Astrocyte (in vitro differentiated cells and primary cell): ENCODE data around the gene PATE4. TPM values are rescaled to one million over a fixed set of nuclear protein-coding genes. Genes with fewer than 3 reads are reported as not detected.

ENCODE experiments used
- DNase-seq: peaks from one replicate; pipeline ENCODE4 v3.0.0-alpha.2; 2010; ENCODE audit warnings: low read depth
- FAIRE-seq: peaks from 2 replicates; lab custom pipeline; 2011; peaks lifted over from hg19 to GRCh38; lab: Jason Lieb, UNC
- H2AFZ ChIP-seq: 2 replicates; pipeline ENCODE4 v1.6.0; 2012; ENCODE audit warnings: low read depth, low read length, inconsistent platforms
- H3K27ac ChIP-seq: 2 replicates; pipeline ENCODE4 v1.5.1; 2011; ENCODE audit warnings: low read depth, low read length, inconsistent platforms
- H3K27me3 ChIP-seq: 2 replicates; pipeline ENCODE4 v1.6.0; 2011; ENCODE audit warnings: low read length, inconsistent platforms; ENCODE audit not compliant: insufficient read depth
- H3K36me3 ChIP-seq: 2 replicates; pipeline ENCODE4 v1.5.1; 2011; ENCODE audit warnings: low read length, inconsistent platforms; ENCODE audit not compliant: insufficient read depth
- H3K4me1 ChIP-seq: 2 replicates; pipeline ENCODE4 v1.5.1; 2011; ENCODE audit warnings: low read length, inconsistent platforms; ENCODE audit not compliant: insufficient read depth
- H3K4me2 ChIP-seq: 2 replicates; pipeline ENCODE4 v1.6.0; 2012; ENCODE audit warnings: low read length, inconsistent platforms
- H3K4me3 ChIP-seq: 2 replicates; pipeline ENCODE4 v1.5.1; 2011; ENCODE audit warnings: low read depth, mild to moderate bottlenecking, low read length, inconsistent platforms; ENCODE audit not compliant: insufficient read depth
- H3K79me2 ChIP-seq: 2 replicates; pipeline ENCODE4 v1.6.0; 2012; ENCODE audit warnings: mild to moderate bottlenecking, low read length, inconsistent platforms; ENCODE audit not compliant: insufficient read depth
- H3K9ac ChIP-seq: 2 replicates; pipeline ENCODE4 v1.6.0; 2012; ENCODE audit warnings: mild to moderate bottlenecking, low read length, inconsistent platforms
- H3K9me3 ChIP-seq: 2 replicates; pipeline ENCODE4 v1.5.1; 2012; ENCODE audit warnings: low read depth, mild to moderate bottlenecking, low read length, inconsistent platforms; ENCODE audit not compliant: insufficient read depth
- H4K20me1 ChIP-seq: 2 replicates; pipeline ENCODE4 v1.6.0; 2012; ENCODE audit warnings: low read length, inconsistent platforms; ENCODE audit not compliant: insufficient read depth
- H3K27ac Mint-ChIP-seq: one replicate; pipeline ENCODE4 v1.8.0; 2021; ENCODE audit warnings: mild to moderate bottlenecking, mixed read lengths; ENCODE audit not compliant: unreplicated experiment
- H3K27me3 Mint-ChIP-seq: one replicate; pipeline ENCODE4 v1.8.0; 2021; ENCODE audit warnings: low read depth, mixed read lengths; ENCODE audit not compliant: unreplicated experiment
- H3K36me3 Mint-ChIP-seq: one replicate; pipeline ENCODE4 v1.8.0; 2021; ENCODE audit warnings: low read depth, mixed read lengths; ENCODE audit not compliant: unreplicated experiment
- H3K4me1 Mint-ChIP-seq: one replicate; pipeline ENCODE4 v1.8.0; 2021; ENCODE audit warnings: low read depth, mixed read lengths; ENCODE audit not compliant: unreplicated experiment
- H3K4me3 Mint-ChIP-seq: one replicate; pipeline ENCODE4 v1.8.0; 2021; ENCODE audit warnings: mild to moderate bottlenecking, moderate library complexity, mixed read lengths; ENCODE audit not compliant: unreplicated experiment
- H3K9me3 Mint-ChIP-seq: one replicate; pipeline ENCODE4 v1.8.0; 2021; ENCODE audit warnings: mild to moderate bottlenecking, mixed read lengths; ENCODE audit not compliant: unreplicated experiment
- CTCF ChIP-seq: IDR thresholded peaks from 2 replicates; pipeline ENCODE4 v1.5.1; 2011; ENCODE audit warnings: low read depth, mild to moderate bottlenecking, inconsistent platforms, low read length, moderate library complexity; ENCODE audit not compliant: insufficient read depth
- EZH2 ChIP-seq: IDR thresholded peaks from 2 replicates; pipeline ENCODE4 v1.6.1; 2012; ENCODE audit warnings: mild to moderate bottlenecking, low read length, inconsistent platforms; ENCODE audit not compliant: insufficient read depth
- total RNA-seq: library from RNA; stranded (reverse); gene quantifications from 2 replicates; pipeline ENCODE4 v1.2.1, GENCODE V29; 2021

Gene PATE4
- total RNA-seq, 1 donor from 2014 or later, result not detected

GRCh38 chr11:125871391-125872137 lies 38.4 kb downstream of the PATE4 start:
- Histone ChIP-seq H2AFZ (no peak overlapping the region), H3K9me3 (peaks cover 6% of the 10 kb centered on the region), H3K4me3 (no peak overlapping the region), H3K9ac (no peak overlapping the region), H4K20me1 (no peaks in the 10 kb centered on the region), H3K36me3 (no peaks in the 10 kb centered on the region), H3K79me2 (no peaks in the 10 kb centered on the region), H3K4me1 (no peaks in the 10 kb centered on the region), H3K27ac (no peak overlapping the region), H3K27me3 (no peaks in the 10 kb centered on the region), H3K4me2 (no peak overlapping the region)
- Mint-ChIP-seq H3K27ac (no peak overlapping the region), H3K4me3 (no peak overlapping the region), H3K9me3 (peaks cover 4% of the 10 kb centered on the region), H3K27me3 (peaks cover 4% of the 10 kb centered on the region), H3K4me1 (peaks cover 2% of the 10 kb centered on the region), H3K36me3 (peaks cover 3% of the 10 kb centered on the region)
- TF ChIP-seq EZH2 (no peak), CTCF (peak; percentile 48)
- no peak for FAIRE-seq
- DNase-seq, result no peak

DNA sequence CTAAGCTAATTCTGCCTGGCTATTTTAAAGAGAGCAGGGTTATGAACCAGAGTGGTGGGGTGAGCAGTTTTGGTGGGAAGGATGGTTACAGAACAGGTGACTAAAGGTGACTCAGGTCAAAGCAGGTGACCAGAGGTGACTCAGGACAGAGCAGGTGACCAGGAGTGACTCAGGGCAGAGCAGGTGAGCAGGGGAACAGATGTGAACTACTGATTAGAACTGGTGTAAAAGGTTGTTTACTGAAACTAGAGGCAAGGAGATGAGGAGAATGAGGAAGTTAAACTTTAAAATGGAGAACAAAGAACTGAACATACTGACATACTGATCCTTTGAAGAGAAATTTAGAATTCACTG lies 39.0 kb downstream of the PATE4 start:
- no peaks in the 10 kb centered on the region for H3K36me3 ChIP-seq
- H3K27me3 ChIP-seq, result no peaks in the 10 kb centered on the region
- H3K9ac ChIP-seq, result no peak overlapping the region
- no peaks in the 10 kb centered on the region for H3K4me1 ChIP-seq
- Mint-ChIP-seq H3K9me3 (peaks cover 4% of the 10 kb centered on the region), H3K4me3 (no peak overlapping the region), H3K27ac (no peak overlapping the region), H3K4me1 (peaks cover 2% of the 10 kb centered on the region), H3K27me3 (peaks cover 4% of the 10 kb centered on the region), H3K36me3 (peaks cover 3% of the 10 kb centered on the region)
- H3K27ac ChIP-seq, result no peak overlapping the region
- no peaks in the 10 kb centered on the region for H4K20me1 ChIP-seq
- H3K79me2 ChIP-seq, result no peaks in the 10 kb centered on the region
- H2AFZ ChIP-seq, result no peak overlapping the region
- no peak for DNase-seq
- FAIRE-seq, result no peak
- H3K9me3 ChIP-seq, result peaks cover 6% of the 10 kb centered on the region
- TF ChIP-seq EZH2, result no peak
- TF ChIP-seq CTCF, result no peak
- no peak overlapping the region for H3K4me3 ChIP-seq
- no peak overlapping the region for H3K4me2 ChIP-seq

GRCh38 chr11:125873881-125874555 lies 40.9 kb downstream of the PATE4 start:
- Histone ChIP-seq H3K27me3 (no peaks in the 10 kb centered on the region), H2AFZ (peak overlapping the region; percentile 24), H3K79me2 (no peaks in the 10 kb centered on the region), H3K4me1 (no peaks in the 10 kb centered on the region), H3K36me3 (no peaks in the 10 kb centered on the region), H3K4me2 (peak overlapping the region; percentile 56), H3K4me3 (no peak overlapping the region), H3K27ac (no peak overlapping the region), H3K9ac (no peak overlapping the region), H4K20me1 (no peaks in the 10 kb centered on the region), H3K9me3 (peaks cover 6% of the 10 kb centered on the region)
- Mint-ChIP-seq H3K27ac (no peak overlapping the region), H3K36me3 (peaks cover 3% of the 10 kb centered on the region), H3K4me1 (peaks cover 2% of the 10 kb centered on the region), H3K27me3 (peaks cover 8% of the 10 kb centered on the region), H3K9me3 (peaks cover 4% of the 10 kb centered on the region), H3K4me3 (peak overlapping the region; percentile 40)
- TF ChIP-seq CTCF (no peak), EZH2 (no peak)
- no peak for DNase-seq
- FAIRE-seq, result no peak
